HG03565 (cell line): ENCODE results near the gene SYDE1.
"Not testable (repeated sequence)": the region's sequence is repeated elsewhere in the genome, so short reads cannot be mapped to it uniquely, and the experiment has no call there.

Experiments used
- ATAC-seq: cut with Tn5 transposase; IDR thresholded peaks from one replicate; pipeline ENCODE4 v1.9.1; 2021; ENCODE audit warnings: mild to moderate bottlenecking, moderate library complexity; ENCODE audit not compliant: unreplicated experiment

The SYDE1 gene

GRCh38 chr19:15107061-15108010 lies at the start of gene SYDE1:
Gene SYDE1, plus strand, starts transcription at chr19:15107401. Its CDS starts 33 bp downstream, at chr19:15107434.
- no peak for ATAC-seq

GRCh38 chr19:15062036-15062435 lies 45.2 kb upstream of the SYDE1 start:
- ATAC-seq, result no peak

DNA sequence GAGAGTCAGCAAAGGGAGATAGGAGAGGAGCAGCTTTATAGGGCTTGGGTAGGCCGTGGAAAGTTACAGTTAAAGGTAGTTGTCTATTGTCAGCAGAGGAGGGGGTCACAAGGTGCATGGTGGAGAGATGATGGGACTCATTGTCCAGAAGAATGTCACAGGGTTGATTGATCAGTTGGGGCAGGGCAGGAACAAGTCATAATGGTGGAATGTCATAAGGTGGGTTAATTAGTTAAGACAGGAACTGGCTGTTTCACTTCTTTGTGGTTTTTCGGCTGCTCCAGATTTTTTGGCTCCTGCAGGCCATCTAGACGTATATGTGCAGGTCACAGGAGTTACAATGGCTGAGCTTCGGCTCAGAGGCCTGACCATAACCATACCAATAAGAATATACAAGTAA lies 36.8 kb upstream of the SYDE1 start:
- ATAC-seq, result not testable (repeated sequence)

DNA sequence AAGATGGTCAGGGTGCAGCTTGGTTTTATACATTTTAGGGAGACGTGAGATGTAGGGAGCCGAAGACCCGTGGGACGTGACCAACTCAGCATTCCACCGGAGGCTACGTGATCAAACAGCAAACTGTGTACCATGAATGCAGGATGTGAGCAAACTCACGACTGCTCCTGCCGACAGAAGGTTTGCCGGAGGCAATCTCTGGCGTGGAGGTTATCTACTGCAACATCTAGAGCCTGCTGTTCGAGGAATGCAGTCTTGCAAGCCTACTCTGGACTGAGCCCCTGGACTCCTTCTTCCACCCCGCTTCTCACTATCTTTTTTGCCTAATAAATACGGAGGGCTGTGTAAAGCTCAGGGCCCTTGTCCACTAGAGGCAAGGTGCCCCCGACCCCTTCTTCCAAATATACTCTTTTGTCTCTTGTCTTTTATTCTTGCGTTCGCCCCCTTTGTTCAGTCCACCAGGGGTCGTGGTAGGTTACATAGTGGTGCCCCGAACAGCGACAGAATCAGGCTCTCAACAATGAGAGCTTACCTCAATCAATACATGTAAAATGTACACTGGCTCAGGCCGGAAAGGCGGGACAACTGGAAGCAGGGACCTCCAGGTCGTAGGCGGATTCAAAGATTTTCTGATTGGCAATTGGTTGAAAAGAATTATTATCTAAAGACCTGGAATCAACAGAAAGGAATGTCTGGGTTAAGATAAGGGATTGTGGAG lies 34.1 kb upstream of the SYDE1 start:
- ATAC-seq, result no peak

GRCh38 chr19:15074371-15074770 lies 32.8 kb upstream of the SYDE1 start:
- ATAC-seq, result no peak

DNA sequence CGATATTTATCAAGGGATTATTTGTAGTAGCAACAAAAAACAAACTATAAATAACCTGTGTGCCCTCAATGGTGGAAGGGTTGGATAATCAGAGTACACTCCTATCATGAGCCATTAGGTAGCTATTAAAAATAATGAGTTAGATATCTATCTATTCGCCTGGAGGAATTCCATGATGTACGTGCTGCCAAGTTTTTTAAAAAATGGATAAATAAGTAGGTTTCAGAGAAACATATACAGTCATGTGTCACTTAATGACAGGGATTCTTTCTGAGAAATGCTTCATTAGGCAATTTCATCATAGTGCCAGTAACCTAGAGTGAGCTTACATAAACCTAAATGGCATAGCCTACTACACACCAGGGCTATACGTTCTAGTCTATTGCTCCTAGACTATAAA lies 31.4 kb upstream of the SYDE1 start:
- ATAC-seq, result no peak

DNA sequence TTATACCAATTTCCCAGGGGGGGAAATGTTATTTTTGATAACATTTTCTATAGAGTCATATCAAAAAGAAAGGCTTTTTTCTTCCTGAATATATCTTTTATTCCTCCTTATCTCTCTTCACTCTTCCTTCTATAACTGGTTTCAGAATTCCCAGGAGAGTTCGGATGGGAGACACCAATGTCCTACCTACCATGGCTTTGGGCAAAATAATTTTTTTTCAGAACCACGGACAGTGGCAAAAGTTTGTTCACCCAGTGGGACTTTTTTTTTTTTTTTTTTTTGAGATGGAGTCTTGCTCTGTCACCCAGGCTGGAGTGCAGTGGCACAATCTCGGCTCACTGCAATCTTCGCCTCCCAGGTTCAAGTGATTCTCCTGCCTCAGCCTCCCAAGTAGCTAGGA lies 27.2 kb upstream of the SYDE1 start:
- not testable (repeated sequence) for ATAC-seq

GRCh38 chr19:15081911-15082310 lies 25.3 kb upstream of the SYDE1 start, which contains the start of gene OR1I1:
Gene OR1I1, plus strand, starts transcription at chr19:15082211. Its CDS starts 4,855 bp downstream, at chr19:15087066.
- no peak for ATAC-seq

DNA sequence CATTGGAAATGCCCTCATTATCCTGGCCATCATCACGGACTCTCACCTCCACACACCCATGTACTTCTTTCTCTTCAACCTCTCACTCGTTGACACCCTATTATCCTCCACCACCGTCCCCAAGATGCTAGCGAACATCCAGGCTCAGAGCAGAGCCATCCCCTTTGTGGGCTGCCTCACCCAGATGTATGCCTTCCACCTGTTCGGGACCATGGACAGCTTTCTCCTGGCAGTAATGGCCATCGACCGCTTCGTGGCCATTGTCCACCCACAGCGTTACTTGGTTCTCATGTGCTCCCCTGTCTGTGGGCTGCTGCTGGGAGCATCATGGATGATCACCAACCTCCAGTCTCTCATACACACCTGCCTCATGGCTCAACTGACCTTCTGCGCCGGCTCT lies 20.0 kb upstream of the SYDE1 start:
- ATAC-seq, result no peak

- ATAC-seq, result no peak
Observed at GRCh38 chr19:15091918-15092753, 15.1 kb upstream of the SYDE1 start.

DNA sequence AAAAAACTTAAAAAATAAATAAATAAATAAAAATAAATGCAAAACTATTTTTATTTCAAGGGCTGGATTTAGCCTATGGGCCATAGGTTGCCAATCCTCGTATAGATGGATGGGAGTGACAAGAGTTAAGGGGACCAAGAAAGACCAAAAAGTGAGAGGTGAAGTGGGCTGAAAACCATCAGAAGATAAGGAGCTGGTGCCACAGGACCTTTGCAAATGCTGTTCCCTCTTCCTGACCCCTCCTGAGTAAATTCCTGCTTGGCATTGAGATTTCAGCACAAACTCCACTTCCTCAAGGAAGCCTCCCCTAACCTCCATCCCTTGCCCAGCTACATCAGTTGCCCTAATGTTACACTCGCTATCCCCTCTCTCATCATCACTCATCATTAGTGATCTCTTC lies 14.2 kb upstream of the SYDE1 start:
- no peak for ATAC-seq

- ATAC-seq, result no peak
Observed at GRCh38 chr19:15096223-15096622, 11.0 kb upstream of the SYDE1 start.

DNA sequence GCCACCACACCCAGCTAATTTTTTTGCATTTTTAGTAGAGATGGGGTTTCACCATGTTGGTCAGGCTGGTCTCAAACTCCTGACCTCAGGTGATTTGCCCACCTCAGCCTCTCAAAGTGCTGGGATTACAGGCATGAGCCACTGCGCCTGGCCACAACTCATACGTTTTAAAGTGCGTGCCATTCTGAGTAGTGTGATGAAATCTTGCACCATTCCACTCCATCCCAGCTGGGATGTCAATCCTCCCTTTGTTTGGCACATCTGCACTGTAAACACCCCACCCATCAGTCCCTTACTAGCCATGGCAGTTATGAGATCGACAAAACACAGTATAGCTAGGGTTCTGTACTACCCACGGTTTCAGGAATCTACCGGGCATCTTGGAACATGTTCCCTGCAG lies 9.2 kb upstream of the SYDE1 start:
- ATAC-seq, result not testable (repeated sequence)

GRCh38 chr19:15098460-15098859 lies 8.7 kb upstream of the SYDE1 start:
- no peak for ATAC-seq

DNA sequence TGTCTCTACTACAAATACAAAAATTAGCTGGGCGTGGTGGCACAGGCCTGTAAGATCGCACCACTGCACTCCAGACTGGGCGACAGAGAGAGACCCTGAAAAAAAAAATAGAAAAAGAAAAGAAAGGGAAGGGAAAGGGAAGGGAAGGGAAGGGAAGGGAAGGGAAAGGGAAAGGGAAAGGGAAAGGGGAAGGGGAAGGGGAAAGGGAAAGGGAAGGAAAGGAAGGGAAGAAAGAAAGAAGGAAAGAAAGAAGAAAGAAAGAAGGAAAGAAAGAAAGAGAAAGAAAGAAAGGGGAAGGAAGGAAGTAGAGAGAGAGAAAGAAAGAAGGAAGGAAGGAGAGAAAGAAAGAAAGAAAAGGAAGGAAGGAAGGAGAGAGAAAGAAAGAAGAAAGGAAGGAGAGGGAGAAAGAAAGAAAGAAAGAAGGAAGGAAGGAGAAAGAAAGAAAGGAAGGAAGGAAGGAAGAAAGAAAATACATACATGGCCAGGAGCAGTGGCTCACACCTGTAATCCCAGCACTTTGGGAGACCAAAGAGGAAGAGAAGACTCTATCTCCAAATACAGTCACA lies 8.1 kb upstream of the SYDE1 start:
- ATAC-seq, result no peak

GRCh38 chr19:15101479-15102082 lies 5.6 kb upstream of the SYDE1 start:
- no peak for ATAC-seq

- ATAC-seq, result no peak
Observed at GRCh38 chr19:15104003-15104402, 3.2 kb upstream of the SYDE1 start.

DNA sequence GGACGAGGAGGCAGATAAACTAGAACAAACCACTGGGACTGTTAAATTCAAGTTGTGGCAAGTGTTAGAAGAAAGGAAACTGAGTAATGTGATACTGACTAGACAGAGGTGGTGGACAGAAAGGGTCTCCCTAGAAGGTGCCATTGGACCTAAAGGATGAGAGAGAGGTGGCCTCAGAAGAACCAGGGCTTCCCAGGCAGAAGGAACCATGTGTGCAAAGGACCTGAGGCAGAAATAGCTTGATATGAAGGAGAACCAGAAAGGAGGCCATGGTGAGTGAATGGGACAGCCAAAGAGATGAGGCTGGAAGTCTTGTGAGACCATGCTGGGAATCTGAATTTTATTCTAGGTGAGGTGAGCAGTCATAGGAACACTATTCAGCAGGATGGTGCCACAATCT lies 2.8 kb upstream of the SYDE1 start:
- ATAC-seq, result no peak

DNA sequence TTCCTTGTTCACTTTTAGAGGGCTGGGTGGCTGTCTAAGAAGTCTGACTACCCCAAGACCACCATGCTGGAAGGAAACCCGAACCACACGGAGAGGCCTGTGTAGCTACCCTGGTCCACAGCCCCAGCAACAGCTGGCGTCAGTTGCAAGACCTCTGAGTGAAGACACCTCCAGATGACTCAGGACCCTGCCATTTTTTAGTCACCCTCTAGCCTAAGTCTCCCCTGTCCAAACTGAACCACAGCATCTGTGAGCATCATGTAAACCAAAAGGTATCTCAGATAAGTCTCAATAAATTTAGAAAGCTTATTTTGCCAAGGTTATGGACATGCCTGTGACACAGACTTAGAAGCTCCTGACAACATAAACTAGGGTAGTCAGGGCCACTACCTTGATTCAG lies 2.2 kb upstream of the SYDE1 start:
- ATAC-seq, result no peak

DNA sequence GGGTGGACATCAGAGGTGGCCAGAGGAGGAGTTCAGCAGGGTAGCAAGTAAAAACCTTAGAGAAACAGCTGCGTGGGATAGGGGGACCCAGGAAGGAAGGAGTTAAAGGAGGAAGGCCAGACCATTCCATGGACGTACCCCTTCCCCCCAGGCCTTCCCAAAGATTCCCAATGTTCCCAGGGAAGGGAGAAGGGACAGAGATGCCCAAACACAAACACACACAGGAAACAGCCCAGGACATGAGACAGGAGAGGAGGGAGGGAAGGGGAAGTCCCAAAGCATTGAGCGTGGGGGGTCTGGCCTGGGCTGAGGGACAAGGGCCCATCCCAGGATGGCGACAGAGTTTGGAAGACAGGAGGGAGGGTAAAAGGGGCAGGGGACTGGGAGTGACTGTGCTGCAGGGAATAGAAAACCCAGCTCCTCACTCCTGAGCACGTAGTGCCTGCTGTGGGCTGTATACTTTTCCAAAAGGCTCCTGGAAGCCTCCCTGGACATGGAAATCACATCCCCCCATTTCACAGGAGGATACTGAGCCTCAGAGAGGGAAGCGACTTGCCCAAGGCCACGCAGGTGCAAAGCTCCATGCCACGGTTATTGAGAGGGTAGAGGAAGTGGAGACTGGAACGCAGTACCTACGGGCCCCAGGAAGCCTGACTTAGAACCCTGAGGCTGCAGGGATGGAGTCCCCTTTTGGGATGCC lies 1.1 kb downstream of the SYDE1 start:
- ATAC-seq, result no peak
